Keratinocyte (primary cell): ENCODE results near the gene LYRM2. TPM values are rescaled to one million over a fixed set of nuclear protein-coding genes. Genes with fewer than 3 reads are reported as not detected.

Source experiments
- DNase-seq: peaks from one replicate; pipeline ENCODE4 v3.0.0-alpha.2; 2011; ENCODE audit warnings: low read depth, missing footprints, low spot score
- FAIRE-seq: peaks from 2 replicates; lab custom pipeline; 2011; peaks lifted over from hg19 to GRCh38; lab: Jason Lieb, UNC
- H2AFZ ChIP-seq: 2 replicates; pipeline ENCODE4 v1.6.0; 2012; ENCODE audit warnings: low read length, control low read depth, inconsistent platforms; ENCODE audit not compliant: control insufficient read depth
- H3K27ac ChIP-seq: 2 replicates; pipeline ENCODE4 v1.5.1; 2011; ENCODE audit warnings: low read length; ENCODE audit not compliant: control insufficient read depth, insufficient read depth
- H3K27me3 ChIP-seq: 3 replicates; pipeline ENCODE4 v1.6.0; 2011; ENCODE audit warnings: low read length; ENCODE audit not compliant: control insufficient read depth, insufficient read depth; ENCODE audit errors: extremely low read depth
- H3K36me3 ChIP-seq, 2 experiments: 2 replicates in 1 of 2; 3 replicates in 1 of 2; pipeline ENCODE4 v1.5.1; 2011; ENCODE audit warnings: low read length in 2 of 2, mild to moderate bottlenecking in 1 of 2; ENCODE audit not compliant: control insufficient read depth in 2 of 2, insufficient read depth in 2 of 2; ENCODE audit errors: extremely low read depth in 1 of 2
- H3K4me1 ChIP-seq: 3 replicates; pipeline ENCODE4 v1.5.1; 2011; ENCODE audit warnings: low read length; ENCODE audit not compliant: control insufficient read depth, insufficient read depth; ENCODE audit errors: extremely low read depth
- H3K4me2 ChIP-seq: 3 replicates; pipeline ENCODE4 v1.6.0; 2011; ENCODE audit warnings: low read depth, low read length; ENCODE audit not compliant: control insufficient read depth, insufficient read depth; ENCODE audit errors: extremely low read depth
- H3K4me3 ChIP-seq, 3 experiments: fragments of 200-600 bp in 1 of 3; sonication (generic) in 1 of 3; 2 replicates in 2 of 3; 3 replicates in 1 of 3; pipeline ENCODE4 v1.5.1; 2011 to 2016; ENCODE audit warnings: low read length in 3 of 3, mild to moderate bottlenecking in 3 of 3, control low read depth in 2 of 3, inconsistent platforms in 1 of 3, low read depth in 1 of 3, mixed read lengths in 1 of 3, mixed run types in 1 of 3, moderate library complexity in 1 of 3; ENCODE audit not compliant: control insufficient read depth in 2 of 3, insufficient read depth in 2 of 3; ENCODE audit errors: extremely low read depth in 1 of 3
- H3K79me2 ChIP-seq: 2 replicates; pipeline ENCODE4 v1.6.0; 2012; ENCODE audit warnings: low read length; ENCODE audit not compliant: control insufficient read depth, insufficient read depth
- H3K9ac ChIP-seq: 3 replicates; pipeline ENCODE4 v1.6.0; 2011; ENCODE audit warnings: low read length; ENCODE audit not compliant: control insufficient read depth, insufficient read depth; ENCODE audit errors: extremely low read depth
- H3K9me1 ChIP-seq: 3 replicates; pipeline ENCODE4 v1.6.0; 2011; ENCODE audit warnings: low read length; ENCODE audit not compliant: control insufficient read depth, insufficient read depth; ENCODE audit errors: extremely low read depth
- H3K9me3 ChIP-seq: 2 replicates; pipeline ENCODE4 v1.5.1; 2012; ENCODE audit warnings: low read depth, low read length; ENCODE audit not compliant: control insufficient read depth
- H4K20me1 ChIP-seq: 3 replicates; pipeline ENCODE4 v1.6.0; 2011; ENCODE audit warnings: low read length; ENCODE audit not compliant: control insufficient read depth, insufficient read depth; ENCODE audit errors: extremely low read depth
- CTCF ChIP-seq, 3 experiments: IDR thresholded peaks in 1 of 3; conservative IDR thresholded peaks in 1 of 3; optimal IDR thresholded peaks in 1 of 3; 2 replicates in 2 of 3; 3 replicates in 1 of 3; pipeline versions ENCODE3 to v1.5.1; 2011; ENCODE audit warnings: low read length in 3 of 3, mild to moderate bottlenecking in 3 of 3, moderate library complexity in 2 of 3, control low read depth in 1 of 3, inconsistent platforms in 1 of 3; ENCODE audit not compliant: insufficient read depth in 2 of 3; ENCODE audit errors: extremely low read depth in 1 of 3
- EZH2 ChIP-seq: IDR thresholded peaks from one replicate; pipeline ENCODE4 v1.6.1; 2012; ENCODE audit warnings: inconsistent platforms, mild to moderate bottlenecking, low read length, moderate library complexity
- dilution Hi-C: fragments of 300-500 bp; cut with MboI; formaldehyde crosslinking; loops from one replicate; pipeline ENCODE4 v1.7.0; 2020; ENCODE audit warnings: low sequenced_read_pairs; ENCODE audit not compliant: extremely low pct_ligation_motif_present
- polyA plus RNA-seq, 5 experiments: library from polyadenylated mRNA; depleted of rRNA in 3 of 5; stranded (reverse) in 3 of 5; stranded (forward) in 1 of 5; unstranded in 1 of 5; fragments of >200 nt; gene quantifications; 1 replicate in 1 of 5; 2 replicates in 3 of 5; 3 replicates in 1 of 5; pipeline versions ENCODE4 v1.2.1 to v1.2.3, GENCODE V29; 2011 to 2012; ENCODE audit warnings: missing spikeins in 2 of 5, low read depth in 1 of 5, low replicate concordance in 1 of 5

LYRM2 gene
- polyA plus RNA-seq, 1 donor (not counting 4 experiments of a cell fraction or from before 2014, with no cell fraction given), result 43.0 TPM

- no peak overlapping the region for H3K9ac ChIP-seq
- H2AFZ ChIP-seq, result no peak overlapping the region
- no peaks in the 10 kb centered on the region for H4K20me1 ChIP-seq
- no peak overlapping the region for H3K4me3 ChIP-seq
- H3K4me1 ChIP-seq, result no peaks in the 10 kb centered on the region
- H3K79me2 ChIP-seq, result no peaks in the 10 kb centered on the region
- H3K9me3 ChIP-seq, result no peaks in the 10 kb centered on the region
- dilution Hi-C loops, result no loop called here
- H3K27ac ChIP-seq, result no peak overlapping the region
- H3K9me1 ChIP-seq, result no peaks in the 10 kb centered on the region
- H3K27me3 ChIP-seq, result no peaks in the 10 kb centered on the region
- no peak for TF ChIP-seq CTCF (optimal IDR thresholded peaks at IDR 0.05 in 1 of 3, IDR thresholded peaks at IDR 0.05 in 1 of 3, conservative IDR thresholded peaks at IDR 0.05 in 1 of 3; ENCODE audit: extremely low read depth in 1 of 3, insufficient read depth in 2 of 3, low read length in 3 of 3)
- TF ChIP-seq EZH2, result no peak
- DNase-seq (no peak), FAIRE-seq (no peak)
- H3K4me2 ChIP-seq, result no peak overlapping the region
- no peaks in the 10 kb centered on the region for H3K36me3 ChIP-seq
Observed at GRCh38 chr6:89580997-89581666, 57.4 kb downstream of the LYRM2 start.

GRCh38 chr6:89575562-89575960 lies 63.0 kb downstream of the LYRM2 start:
- H3K4me1 ChIP-seq, result no peaks in the 10 kb centered on the region
- no peaks in the 10 kb centered on the region for H3K9me3 ChIP-seq
- H3K4me3 ChIP-seq, result no peak overlapping the region
- FAIRE-seq, result no peak
- dilution Hi-C loops, result no loop called here
- no peak overlapping the region for H2AFZ ChIP-seq
- TF ChIP-seq CTCF (optimal IDR thresholded peaks at IDR 0.05 in 1 of 3, IDR thresholded peaks at IDR 0.05 in 1 of 3, conservative IDR thresholded peaks at IDR 0.05 in 1 of 3; ENCODE audit: extremely low read depth in 1 of 3, insufficient read depth in 2 of 3, low read length in 3 of 3) (no peak), EZH2 (no peak)
- H3K79me2 ChIP-seq, result no peaks in the 10 kb centered on the region
- no peak overlapping the region for H3K9ac ChIP-seq
- no peaks in the 10 kb centered on the region for H3K36me3 ChIP-seq
- H3K4me2 ChIP-seq, result no peak overlapping the region
- no peaks in the 10 kb centered on the region for H4K20me1 ChIP-seq
- no peak overlapping the region for H3K27ac ChIP-seq
- no peaks in the 10 kb centered on the region for H3K9me1 ChIP-seq
- no peaks in the 10 kb centered on the region for H3K27me3 ChIP-seq
- no peak for DNase-seq
